Stimulated activated CD4-positive, alpha-beta T cell treated with anti-CD3 and anti-CD28 coated beads, Interleukin-15, amount 100 ng/mL, for 1 hour (primary cell): Measurements from ENCODE around the gene CCDC106.

ENCODE experiments used
- DNase-seq, 2 donors: peaks; one replicate each; pipeline ENCODE4 v3.0.0-alpha.2; 2020; ENCODE audit warnings: low read depth in 1 of 2, low spot score in 1 of 2

CCDC106 gene

DNA sequence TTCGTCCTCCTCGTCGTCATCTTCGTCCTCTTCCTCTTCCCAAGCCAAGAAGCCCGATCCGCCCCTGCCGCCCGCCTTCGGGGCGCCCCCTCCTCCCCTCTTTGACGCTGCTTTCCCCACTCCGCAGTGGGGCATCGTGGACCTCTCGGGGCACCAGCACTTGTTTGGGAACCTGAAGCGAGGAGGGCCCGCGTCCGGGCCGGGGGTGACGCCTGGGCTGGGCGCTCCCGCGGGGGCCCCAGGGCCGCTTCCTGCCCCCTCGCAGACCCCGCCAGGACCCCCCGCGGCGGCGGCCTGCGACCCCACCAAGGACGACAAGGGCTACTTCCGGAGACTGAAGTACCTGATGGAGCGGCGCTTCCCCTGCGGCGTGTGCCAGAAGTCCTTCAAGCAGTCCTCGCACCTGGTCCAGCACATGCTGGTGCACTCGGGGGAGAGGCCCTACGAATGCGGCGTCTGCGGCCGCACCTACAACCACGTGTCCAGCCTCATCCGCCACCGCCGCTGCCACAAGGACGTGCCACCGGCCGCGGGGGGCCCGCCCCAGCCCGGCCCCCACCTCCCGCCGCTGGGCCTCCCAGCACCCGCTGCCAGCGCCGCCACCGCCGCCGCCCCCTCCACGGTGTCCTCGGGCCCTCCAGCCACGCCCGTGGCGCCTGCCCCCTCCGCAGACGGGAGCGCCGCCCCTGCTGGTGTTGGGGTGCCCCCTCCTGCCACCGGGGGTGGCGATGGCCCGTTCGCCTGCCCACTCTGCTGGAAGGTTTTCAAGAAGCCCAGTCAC is 33.9 kb upstream of the CCDC106 start:
- no peak for DNase-seq

DNA sequence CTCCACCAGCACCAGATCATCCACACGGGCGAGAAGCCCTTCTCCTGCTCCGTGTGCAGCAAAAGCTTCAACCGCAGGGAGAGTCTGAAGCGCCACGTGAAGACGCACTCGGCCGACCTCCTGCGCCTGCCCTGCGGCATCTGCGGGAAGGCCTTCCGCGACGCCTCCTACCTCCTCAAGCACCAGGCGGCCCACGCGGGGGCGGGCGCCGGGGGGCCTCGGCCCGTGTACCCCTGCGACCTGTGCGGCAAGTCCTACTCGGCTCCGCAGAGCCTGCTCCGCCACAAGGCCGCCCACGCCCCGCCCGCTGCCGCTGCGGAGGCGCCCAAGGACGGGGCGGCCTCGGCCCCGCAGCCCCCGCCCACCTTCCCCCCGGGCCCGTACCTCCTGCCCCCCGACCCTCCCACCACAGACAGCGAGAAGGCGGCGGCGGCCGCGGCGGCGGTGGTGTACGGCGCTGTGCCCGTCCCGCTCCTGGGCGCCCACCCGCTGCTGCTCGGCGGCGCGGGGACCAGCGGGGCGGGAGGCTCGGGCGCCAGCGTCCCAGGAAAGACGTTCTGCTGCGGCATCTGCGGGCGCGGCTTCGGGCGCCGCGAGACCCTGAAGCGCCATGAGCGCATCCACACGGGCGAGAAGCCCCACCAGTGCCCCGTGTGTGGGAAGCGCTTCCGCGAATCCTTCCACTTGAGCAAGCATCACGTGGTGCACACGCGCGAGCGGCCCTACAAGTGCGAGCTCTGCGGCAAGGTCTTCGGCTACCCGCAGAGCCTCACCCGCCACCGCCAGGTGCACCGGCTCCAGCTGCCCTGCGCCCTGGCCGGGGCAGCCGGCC is 33.1 kb upstream of the CCDC106 start:
- DNase-seq = no peak

DNA sequence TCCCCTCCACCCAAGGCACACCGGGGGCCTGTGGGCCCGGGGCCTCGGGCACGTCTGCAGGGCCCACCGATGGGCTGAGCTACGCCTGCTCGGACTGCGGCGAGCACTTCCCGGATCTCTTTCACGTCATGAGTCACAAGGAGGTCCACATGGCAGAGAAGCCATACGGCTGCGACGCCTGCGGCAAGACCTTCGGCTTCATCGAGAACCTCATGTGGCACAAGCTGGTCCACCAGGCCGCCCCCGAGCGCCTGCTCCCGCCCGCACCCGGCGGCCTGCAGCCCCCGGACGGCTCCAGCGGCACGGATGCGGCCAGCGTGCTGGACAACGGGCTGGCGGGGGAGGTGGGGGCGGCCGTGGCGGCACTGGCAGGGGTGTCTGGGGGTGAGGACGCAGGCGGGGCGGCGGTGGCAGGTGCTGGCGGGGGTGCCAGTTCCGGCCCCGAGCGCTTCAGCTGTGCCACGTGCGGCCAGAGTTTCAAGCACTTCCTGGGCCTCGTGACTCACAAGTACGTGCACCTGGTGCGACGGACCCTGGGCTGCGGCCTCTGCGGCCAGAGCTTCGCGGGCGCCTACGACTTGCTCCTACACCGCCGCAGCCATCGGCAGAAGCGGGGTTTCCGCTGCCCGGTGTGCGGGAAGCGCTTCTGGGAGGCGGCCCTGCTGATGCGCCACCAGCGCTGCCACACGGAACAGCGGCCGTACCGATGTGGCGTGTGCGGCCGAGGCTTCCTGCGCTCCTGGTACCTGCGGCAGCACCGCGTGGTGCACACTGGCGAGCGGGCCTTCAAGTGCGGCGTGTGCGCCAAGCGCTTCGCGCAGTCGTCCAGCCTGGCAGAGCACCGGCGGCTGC is 32.2 kb upstream of the CCDC106 start:
- no peak for DNase-seq

DNA sequence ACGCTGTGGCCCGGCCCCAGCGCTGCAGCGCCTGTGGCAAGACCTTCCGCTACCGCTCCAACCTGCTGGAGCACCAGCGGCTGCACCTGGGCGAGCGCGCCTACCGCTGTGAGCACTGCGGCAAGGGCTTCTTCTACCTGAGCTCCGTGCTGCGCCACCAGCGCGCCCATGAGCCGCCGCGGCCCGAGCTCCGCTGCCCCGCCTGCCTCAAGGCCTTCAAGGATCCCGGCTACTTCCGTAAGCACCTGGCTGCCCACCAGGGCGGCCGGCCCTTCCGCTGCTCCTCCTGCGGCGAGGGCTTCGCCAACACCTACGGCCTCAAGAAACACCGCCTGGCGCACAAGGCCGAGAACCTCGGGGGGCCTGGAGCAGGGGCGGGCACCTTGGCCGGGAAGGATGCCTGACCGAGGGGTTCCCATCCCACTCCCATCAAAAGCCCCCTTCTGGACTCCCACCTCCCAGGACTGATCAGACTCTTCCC is 31.6 kb upstream of the CCDC106 start:
- DNase-seq = no peak

DNA sequence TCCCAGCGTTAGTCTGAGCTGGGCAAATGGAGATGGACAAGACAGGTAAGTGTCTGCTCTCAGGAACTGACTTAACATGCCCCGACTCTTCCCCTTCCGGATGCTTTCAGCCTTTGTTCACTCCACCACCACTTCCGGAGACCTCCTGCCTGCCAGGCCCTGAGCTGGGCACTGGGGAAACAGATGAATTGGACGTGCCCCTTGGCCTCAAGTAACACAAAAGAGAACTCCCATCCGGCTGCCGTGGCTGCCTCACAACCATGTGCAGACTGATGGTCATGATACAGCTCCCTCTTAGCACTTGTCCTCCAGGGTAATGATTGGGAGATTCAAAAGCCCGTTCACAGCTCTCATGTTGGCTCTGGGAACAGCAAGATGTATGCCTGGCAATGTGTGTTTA is 30.6 kb upstream of the CCDC106 start:
- DNase-seq = no peak

DNA sequence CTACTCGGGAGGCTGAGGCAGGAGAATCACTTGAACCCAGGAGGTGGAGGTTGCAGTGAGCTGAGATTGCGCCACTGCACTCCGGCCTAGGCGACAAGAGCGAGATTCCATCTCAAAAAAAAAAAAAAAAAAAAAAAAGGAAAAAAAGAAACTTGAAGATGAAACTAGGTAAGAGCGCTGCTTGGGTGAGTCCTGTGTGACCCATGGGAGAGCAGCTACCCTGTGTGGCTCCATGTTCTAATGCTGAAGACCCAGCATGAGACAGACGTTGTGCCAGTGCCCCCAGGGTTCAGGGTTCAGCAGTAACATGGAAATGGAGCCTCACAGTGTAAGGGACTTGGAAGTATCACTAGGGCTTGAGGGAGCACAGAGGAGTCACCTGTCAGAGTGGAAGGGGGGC is 29.6 kb upstream of the CCDC106 start:
- no peak for DNase-seq

DNA sequence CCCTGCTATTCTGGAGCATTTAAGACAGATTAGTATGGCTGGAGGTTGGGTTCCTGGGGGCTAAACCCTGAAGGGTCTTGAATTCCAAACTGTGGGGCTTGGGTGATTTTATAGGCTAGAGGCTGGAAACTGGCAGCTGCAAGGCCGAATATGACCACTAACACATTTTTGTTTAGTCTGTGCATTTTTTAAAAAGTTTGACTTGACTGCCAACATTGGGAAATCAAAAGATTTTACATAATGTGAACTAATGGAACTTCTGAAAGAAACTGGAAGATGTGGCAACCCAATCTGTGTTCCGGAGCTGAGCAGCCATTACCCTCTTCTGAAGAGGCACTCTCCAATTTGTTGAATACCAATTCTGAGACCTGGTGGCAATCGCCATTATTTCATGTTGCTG is 28.7 kb upstream of the CCDC106 start:
- no peak for DNase-seq

DNA sequence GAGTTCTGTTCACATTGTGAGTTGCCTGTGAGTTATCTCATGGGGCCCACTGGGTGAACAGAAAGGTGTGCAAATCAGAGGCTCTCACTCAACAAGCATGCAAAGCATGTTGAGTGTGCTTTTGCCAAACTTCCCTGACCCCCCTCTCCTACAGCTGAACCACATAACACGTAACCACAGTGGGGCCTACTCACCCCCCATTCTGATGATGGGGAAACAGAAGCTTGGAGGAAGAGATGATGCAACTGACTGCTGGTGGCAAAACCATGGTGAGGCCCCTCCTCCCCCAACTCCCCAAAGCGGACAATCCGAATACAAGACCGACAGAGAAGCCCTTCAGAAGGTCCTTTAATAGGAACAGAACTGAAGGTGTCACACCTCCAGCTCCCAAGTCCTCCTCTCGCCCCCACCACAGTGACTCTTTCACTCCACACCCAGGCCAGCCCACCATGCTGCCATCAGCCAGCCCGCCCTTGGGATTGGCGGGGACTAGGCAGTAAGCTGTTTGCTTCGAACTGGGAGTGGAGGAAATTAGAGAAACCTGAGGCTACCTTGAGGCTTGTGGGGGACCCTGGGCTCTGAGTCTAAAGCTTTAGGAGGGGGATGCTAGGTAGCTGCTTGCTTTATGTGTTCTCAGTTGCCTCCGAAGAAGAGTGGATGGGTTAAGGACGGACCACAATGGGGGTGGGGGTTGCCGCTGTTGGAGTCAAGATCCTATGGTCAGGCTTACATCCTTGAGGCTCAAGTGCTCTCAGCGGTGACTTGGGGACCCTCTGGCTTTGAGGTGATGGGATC is 27.4 kb upstream of the CCDC106 start:
- DNase-seq = no peak

DNA sequence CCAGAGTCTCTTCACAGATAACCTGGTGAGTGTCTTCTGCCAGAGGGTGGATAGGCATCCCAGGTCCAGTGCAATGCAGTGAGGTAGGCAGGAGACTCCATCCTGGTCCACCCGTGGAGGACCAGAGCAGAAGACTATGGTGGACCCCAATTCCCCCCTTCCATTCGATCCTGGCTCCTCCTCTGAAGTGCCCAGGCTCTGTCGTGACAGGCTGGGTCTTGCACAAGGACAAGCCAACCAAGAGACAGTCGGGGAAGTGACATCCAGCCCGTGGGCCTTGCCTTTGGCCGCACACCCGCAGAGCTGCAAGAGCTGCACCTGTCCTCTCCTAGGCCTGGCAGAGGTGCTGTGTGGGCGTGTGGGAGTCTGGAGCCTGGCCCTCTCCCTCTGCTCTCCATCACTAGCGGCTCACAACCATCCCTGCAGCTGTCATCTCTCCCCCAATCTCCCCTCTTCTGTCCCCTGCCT is 26.8 kb upstream of the CCDC106 start:
- DNase-seq = no peak

DNA sequence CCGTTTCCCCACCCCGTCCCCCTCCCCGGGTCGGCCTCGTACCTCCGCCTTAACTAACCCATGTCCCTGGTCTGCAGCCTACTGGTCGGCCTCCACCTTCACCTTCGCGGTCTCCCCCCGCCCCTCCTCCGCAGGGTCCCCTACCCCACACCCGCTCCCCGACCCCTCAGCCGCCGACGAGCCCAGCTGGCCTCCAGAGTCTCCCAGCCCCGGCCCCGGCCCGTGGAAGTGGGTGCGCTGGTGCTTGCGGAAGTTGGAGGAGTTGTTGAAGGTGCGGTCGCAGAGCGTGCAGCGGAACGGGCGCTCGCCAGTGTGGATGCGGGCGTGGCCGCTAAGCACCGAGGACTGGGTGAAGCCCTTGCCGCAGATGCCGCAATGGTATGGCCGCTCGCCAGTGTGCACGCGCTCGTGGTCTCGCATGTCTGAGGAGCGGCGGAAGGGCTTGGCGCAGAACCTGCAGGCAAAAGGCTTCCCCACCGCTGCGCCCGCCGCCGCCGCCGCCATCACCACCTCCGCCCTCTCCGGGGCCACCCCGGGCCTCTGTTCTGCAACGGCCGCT is 26.3 kb upstream of the CCDC106 start:
- DNase-seq = no peak

DNA sequence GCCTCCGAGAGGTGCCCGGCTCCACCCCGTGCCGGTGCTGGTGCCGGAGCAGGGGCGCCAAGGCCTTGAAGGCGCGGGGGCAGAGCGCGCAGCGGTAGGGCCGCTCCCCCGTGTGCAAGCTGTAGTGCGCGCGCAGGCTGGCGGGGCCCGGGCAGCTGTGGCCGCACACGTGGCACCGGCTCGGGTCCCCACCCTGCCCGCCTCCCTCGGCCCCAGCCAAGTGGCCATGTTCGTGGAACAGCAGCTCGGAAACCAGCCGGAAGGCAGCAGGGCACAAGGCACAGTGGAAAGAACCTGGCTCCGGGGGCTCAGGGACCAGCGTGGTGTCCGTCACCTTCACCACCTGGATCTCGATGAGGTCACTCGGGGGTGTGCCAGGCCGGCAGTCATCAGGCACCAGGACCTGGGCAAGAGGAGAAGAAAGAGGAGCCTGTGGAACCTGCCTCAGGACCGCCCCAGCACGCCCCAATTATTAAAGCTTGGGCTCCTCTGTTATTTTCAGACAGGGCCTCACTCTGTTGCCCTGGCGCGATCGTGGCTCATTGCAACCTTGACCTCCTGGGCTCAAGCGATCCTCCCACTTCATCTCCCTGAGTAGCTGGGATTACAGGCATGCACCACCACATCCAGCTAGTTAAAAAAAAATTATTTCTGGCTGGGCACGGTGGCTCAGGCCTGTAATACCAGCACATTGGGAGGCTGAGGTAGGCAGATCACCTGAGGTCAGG is 25.6 kb upstream of the CCDC106 start:
- no peak for DNase-seq

DNA sequence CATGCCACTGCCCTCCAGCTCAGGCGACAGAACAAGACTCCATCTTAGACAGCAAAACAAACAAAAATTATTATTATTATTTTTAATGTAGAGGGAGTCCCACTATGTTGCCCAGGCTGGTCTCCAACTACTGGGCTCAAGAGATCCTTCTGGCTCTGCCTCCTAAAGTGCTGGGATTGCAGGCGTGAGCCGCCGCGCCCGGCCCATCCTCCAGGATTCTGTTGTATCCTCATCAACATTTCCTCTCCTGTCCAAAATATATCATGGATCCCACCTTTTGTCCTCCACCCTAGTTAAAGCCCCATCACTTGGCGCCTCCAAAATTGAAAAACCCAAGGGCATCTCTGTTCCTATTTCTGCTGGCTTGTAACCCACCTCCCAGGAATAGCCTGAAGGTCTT is 24.9 kb upstream of the CCDC106 start:
- DNase-seq = no peak

DNA sequence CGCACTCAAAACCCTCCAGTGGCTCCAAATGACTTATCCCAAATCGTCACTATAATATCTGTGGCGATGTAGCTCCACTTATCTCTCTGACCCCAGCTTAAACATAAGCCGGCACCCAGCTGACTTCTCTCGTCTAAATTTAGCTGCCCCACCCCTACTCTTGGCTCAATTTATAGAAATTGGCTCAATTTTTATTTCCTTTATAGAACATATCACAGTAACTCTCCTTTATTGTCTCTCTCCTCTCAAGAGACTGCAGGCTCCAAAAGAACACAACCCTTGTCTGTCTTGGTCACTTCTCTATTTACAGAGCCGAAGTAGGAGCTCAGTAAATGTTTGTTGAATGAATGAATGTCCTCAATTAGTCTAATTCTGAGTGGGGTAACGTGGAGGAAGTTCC is 24.5 kb upstream of the CCDC106 start:
- DNase-seq = no peak

DNA sequence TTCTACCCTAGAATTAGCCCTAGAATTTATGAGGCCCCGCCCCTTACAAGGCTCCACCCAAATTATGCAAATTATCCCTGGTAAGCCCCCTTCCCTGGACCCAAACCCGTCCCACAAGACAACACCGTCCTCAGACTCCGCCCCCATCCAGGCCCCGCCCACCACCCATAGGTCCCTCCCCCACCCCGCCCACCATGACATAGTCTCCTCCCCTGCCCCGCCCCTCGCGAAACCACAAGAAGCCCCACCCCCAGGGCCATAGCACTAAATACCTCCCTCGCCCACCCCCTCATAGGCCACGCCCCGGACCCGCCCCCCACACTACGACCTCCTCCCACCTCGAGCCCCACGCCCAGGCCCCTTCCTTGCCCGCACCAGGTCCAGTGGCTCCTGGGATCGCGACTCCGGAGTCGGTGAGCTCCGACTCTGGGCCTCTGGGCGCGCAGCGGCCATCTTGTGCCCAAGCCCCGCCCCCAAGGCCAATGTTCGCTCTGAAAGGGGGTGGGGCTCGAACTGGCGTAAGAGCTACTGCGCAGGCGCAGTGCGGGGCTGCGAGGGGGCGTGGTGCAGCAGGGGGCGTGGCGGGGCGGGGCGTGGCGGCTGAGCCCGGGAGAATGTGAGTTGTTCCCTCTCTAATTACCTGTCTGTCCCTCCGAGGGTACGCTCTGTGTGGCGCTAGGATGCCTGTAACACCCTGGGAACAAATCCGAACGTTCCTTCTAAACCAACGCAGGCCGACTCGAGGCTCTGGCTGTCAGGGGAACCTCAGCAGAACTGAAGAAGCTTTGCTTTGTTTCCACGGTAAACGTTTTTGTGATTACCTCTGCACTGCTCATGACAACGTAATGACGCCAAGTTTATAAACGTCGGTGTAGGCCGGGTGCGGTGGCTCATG is 23.7 kb upstream of the CCDC106 start, which contains the start of gene ZNF784:
Gene ZNF784, minus strand, starts transcription at position 458 of the 895 bp plus-strand sequence. Its CDS starts 5 bp downstream, at position 453.
- peak; percentile 90 to 92 for DNase-seq

DNA sequence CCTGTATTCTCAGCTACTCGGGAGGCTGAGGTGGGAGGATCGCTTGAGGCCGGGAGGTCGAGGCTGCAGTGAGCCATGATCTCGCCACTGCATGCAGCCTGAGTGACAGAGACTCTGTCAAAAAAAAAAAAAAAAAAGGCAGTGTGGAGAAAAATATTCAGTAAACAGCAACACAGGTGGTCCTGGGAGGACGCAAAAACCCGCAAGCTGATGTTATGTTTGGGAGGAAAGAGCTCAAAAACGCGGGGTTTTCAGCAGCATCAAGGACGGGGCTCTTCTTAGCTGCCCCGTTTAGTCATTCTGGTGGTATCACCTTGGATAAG is 23.0 kb upstream of the CCDC106 start:
- DNase-seq = no peak

DNA sequence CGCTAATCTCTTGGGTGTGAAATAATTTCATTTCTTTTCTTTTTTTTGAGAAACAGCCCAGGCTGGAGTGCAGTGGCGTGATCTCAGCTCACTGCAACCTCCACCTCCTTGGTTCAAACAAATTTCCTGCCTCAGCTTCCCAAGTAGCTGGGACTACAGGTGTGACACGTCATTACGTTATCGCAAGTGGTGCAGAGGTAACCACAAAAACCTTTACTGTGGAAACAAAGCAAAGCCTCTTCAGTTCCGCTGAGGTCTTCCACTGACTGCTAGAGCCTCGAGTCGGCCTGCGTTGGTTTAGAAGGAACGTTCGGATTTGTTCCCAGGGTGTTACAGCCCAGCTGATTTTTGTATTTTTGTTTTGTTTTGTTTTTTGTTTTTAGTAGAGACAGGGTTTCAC is 21.7 kb upstream of the CCDC106 start:
- DNase-seq = no peak

DNA sequence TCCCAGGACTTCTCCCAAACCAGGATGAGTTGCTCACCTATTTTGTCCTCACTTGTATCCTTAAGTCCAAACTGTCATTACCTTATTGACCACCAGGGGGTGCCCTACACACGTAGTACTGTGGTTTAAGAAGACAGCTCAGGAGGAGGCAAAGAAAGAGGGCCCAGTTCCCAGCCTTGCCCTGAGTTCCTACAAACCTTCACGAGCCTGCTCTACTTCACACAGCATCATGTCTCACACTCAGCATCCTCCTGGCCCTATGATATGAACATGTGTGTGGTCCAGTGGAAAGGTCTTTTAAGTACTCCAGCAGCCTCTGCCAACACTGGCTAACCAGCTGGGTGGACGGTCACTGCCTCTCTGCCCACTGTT is 15.6 kb upstream of the CCDC106 start:
- DNase-seq = peak in 1 of 2 donors; percentile 74

DNA sequence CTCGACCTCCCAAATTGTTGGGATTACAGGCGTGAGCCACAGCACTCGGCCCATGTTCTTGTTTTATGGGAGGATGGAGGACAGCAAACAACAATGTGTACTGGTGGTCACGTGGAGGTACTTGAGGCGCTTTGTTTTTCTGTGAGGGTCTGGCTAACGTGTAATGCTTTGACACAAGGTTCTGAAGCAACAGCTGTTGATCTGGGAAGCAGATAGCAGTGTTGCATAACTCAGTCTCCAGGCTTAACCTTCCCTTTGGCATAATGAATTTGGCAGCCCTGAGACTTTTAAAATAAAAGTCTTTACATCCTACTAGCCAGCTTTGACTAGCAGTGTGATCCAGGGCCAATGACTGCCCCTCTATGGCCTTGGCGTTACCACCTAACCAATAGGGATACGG is 14.2 kb upstream of the CCDC106 start:
- no peak for DNase-seq

DNA sequence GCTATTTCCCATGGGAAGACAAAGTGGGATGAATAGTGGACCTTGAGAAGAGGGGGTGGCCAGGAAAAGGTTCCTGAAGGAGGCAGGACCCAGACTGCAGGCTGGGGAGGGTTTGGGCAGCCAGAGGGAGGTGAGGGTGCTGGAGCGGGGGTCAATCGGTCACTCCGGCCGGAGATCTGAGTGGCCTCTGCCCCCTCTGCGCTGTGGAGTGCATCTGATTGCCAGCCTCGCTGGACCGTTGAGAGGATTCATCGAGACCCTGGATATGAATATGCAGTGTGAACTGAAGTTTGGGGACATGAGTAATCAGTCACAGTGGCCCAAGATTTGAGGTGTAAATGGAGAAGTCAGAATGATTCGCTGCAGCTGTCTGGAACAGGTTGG is 12.7 kb upstream of the CCDC106 start:
- no peak for DNase-seq
